ENCODE measurements around the gene COL25A1. TPM values are rescaled to one million over a fixed set of nuclear protein-coding genes. Genes with fewer than 3 reads are reported as not detected.

COL25A1 gene
- total RNA-seq, 1 donor from 2014 or later, result 1.3 TPM

DNA sequence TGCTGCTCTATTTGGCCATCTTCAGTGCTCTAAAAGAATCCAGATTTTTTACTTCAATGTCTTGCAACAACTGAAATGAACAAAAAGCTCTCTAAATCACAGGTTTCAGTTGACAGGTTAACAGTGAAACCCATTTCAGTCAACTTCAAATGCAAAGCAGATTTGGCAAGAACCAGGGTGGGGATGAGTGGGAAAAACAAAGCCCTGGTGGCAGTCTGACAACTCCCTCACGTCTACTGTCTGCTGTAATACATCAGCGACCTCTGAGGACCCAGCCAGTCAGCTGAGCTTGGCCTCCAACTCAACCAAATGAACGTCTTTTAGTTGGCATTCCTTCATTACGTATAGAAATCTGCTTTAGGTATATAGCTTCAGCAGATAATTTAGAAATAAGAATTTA, 95.8 kb downstream of the COL25A1 start:
- no peaks in the 10 kb centered on the region for H3K9me3 Mint-ChIP-seq (ENCODE audit: unreplicated experiment)
- H3K27me3 Mint-ChIP-seq (ENCODE audit: unreplicated experiment), result no peaks in the 10 kb centered on the region
- H3K27ac Mint-ChIP-seq (ENCODE audit: unreplicated experiment), result no peak overlapping the region
- H3K36me3 Mint-ChIP-seq (ENCODE audit: unreplicated experiment), result no peaks in the 10 kb centered on the region
- H3K4me1 Mint-ChIP-seq (ENCODE audit: unreplicated experiment), result peaks cover 7% of the 10 kb centered on the region
- no peak overlapping the region for H3K4me3 Mint-ChIP-seq (ENCODE audit: unreplicated experiment)
- TF ChIP-seq, protein P1, sequence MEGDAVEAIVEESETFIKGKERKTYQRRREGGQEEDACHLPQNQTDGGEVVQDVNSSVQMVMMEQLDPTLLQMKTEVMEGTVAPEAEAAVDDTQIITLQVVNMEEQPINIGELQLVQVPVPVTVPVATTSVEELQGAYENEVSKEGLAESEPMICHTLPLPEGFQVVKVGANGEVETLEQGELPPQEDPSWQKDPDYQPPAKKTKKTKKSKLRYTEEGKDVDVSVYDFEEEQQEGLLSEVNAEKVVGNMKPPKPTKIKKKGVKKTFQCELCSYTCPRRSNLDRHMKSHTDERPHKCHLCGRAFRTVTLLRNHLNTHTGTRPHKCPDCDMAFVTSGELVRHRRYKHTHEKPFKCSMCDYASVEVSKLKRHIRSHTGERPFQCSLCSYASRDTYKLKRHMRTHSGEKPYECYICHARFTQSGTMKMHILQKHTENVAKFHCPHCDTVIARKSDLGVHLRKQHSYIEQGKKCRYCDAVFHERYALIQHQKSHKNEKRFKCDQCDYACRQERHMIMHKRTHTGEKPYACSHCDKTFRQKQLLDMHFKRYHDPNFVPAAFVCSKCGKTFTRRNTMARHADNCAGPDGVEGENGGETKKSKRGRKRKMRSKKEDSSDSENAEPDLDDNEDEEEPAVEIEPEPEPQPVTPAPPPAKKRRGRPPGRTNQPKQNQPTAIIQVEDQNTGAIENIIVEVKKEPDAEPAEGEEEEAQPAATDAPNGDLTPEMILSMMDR (IDR thresholded peaks at IDR 0.05), result no peak
- no peak for DNase-seq (ENCODE audit: extremely low spot score, unreplicated experiment)

DNA sequence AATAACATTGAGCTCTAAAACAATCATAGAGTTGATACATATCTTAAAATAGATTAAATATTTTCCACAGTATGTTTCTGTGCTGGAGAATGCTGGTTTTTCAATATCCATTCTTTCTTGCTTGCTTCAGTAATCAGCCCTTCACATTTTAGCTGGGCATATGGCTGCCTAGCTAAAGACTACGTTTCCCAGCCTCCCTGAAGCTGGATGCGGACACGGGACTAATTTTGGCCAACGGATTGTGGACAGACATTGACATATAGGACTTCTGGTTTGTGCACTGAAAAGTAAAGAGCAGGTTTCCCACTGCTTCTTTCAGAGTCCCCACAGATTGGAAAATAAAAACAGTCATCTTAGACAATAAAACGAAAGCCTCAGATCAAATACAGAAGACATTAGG, 97.3 kb downstream of the COL25A1 start:
- DNase-seq (ENCODE audit: extremely low spot score, unreplicated experiment), result no peak
- Mint-ChIP-seq H3K27ac (ENCODE audit: unreplicated experiment) (no peak overlapping the region), H3K4me1 (ENCODE audit: unreplicated experiment) (peaks cover 6% of the 10 kb centered on the region), H3K9me3 (ENCODE audit: unreplicated experiment) (no peaks in the 10 kb centered on the region), H3K4me3 (ENCODE audit: unreplicated experiment) (no peak overlapping the region), H3K27me3 (ENCODE audit: unreplicated experiment) (no peaks in the 10 kb centered on the region), H3K36me3 (ENCODE audit: unreplicated experiment) (no peaks in the 10 kb centered on the region)
- TF ChIP-seq, protein P1 (IDR thresholded peaks at IDR 0.05), result no peak

DNA sequence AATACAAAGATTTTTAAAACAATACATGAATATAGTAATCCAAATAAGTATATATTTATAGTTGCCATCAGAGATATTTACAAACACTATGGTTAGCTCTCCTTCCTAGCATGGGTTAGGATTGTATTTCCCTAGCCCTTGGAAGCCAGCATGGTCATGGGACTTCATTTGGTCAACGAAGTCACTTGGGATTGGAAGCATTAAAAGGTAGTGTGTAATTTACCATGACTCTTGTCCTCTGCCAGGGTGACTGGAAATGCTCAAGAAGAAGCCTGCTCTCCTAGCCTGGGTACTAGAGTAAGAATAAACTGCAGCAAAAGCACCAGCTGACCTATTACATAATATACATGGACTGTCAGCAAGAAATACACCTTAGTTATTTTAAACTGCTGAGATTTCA, 102.9 kb downstream of the COL25A1 start:
- H3K36me3 Mint-ChIP-seq (ENCODE audit: unreplicated experiment), result no peaks in the 10 kb centered on the region
- no peaks in the 10 kb centered on the region for H3K4me1 Mint-ChIP-seq (ENCODE audit: unreplicated experiment)
- no peak for DNase-seq (ENCODE audit: extremely low spot score, unreplicated experiment)
- no peak overlapping the region for H3K27ac Mint-ChIP-seq (ENCODE audit: unreplicated experiment)
- H3K27me3 Mint-ChIP-seq (ENCODE audit: unreplicated experiment), result no peaks in the 10 kb centered on the region
- H3K9me3 Mint-ChIP-seq (ENCODE audit: unreplicated experiment), result no peaks in the 10 kb centered on the region
- TF ChIP-seq, protein P1 (IDR thresholded peaks at IDR 0.05), result no peak
- no peak overlapping the region for H3K4me3 Mint-ChIP-seq (ENCODE audit: unreplicated experiment)

DNA sequence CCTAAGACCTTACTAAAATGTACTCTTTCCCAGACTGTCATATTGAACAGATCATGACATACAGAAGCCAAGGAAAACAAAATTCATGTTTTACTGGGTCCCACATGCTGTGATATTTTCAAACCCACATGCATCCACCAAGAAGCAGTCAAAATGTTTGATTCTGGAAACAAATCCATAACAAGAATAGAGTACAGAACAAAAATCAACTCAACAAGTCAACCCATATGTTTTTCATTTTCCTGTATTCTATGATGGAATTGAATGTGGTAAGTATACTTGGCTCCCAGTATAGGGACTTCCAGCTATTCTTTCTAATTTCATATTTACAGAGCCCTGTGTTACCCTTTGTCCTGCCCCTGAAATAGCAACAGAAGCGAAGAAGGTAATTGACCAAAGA, 106.8 kb downstream of the COL25A1 start:
- TF ChIP-seq, protein P1 (IDR thresholded peaks at IDR 0.05), result no peak
- no peak for DNase-seq (ENCODE audit: extremely low spot score, unreplicated experiment)
- no peak overlapping the region for H3K4me3 Mint-ChIP-seq (ENCODE audit: unreplicated experiment)
- no peaks in the 10 kb centered on the region for H3K36me3 Mint-ChIP-seq (ENCODE audit: unreplicated experiment)
- no peaks in the 10 kb centered on the region for H3K4me1 Mint-ChIP-seq (ENCODE audit: unreplicated experiment)
- no peak overlapping the region for H3K27ac Mint-ChIP-seq (ENCODE audit: unreplicated experiment)
- H3K9me3 Mint-ChIP-seq (ENCODE audit: unreplicated experiment), result no peaks in the 10 kb centered on the region
- H3K27me3 Mint-ChIP-seq (ENCODE audit: unreplicated experiment), result no peaks in the 10 kb centered on the region

DNA sequence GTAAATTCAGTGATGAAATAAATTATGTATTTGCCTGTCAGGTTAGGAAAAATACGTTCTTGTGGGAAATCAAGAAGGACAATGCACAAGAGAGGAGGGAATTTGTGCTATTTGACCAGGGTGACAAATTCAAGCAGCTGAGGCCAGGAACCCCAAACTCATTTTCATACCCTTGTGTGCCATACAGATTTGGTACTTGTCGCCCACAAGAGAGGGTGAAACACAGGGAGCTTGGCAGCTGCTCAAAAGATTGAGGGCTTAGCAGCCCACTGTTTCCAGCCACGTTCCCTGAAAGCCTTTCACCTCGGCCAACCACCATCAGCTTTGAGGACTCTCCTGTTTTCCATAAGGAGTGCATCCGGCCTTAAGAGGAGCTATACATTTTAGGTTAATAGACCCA, 111.2 kb downstream of the COL25A1 start:
- TF ChIP-seq, protein P1 (IDR thresholded peaks at IDR 0.05), result no peak
- Mint-ChIP-seq H3K4me3 (ENCODE audit: unreplicated experiment) (no peak overlapping the region), H3K4me1 (ENCODE audit: unreplicated experiment) (no peaks in the 10 kb centered on the region), H3K27ac (ENCODE audit: unreplicated experiment) (no peak overlapping the region), H3K36me3 (ENCODE audit: unreplicated experiment) (no peaks in the 10 kb centered on the region), H3K9me3 (ENCODE audit: unreplicated experiment) (no peaks in the 10 kb centered on the region), H3K27me3 (ENCODE audit: unreplicated experiment) (no peaks in the 10 kb centered on the region)
- no peak for DNase-seq (ENCODE audit: extremely low spot score, unreplicated experiment)
